NCI-H446 (cell line): ENCODE results near the gene COG5.

ENCODE experiments used
- DNase-seq, 2 experiments: peaks; one replicate each; lab custom pipeline; 2025; lab: John Stamatoyannopoulos, UW

The COG5 gene

DNA sequence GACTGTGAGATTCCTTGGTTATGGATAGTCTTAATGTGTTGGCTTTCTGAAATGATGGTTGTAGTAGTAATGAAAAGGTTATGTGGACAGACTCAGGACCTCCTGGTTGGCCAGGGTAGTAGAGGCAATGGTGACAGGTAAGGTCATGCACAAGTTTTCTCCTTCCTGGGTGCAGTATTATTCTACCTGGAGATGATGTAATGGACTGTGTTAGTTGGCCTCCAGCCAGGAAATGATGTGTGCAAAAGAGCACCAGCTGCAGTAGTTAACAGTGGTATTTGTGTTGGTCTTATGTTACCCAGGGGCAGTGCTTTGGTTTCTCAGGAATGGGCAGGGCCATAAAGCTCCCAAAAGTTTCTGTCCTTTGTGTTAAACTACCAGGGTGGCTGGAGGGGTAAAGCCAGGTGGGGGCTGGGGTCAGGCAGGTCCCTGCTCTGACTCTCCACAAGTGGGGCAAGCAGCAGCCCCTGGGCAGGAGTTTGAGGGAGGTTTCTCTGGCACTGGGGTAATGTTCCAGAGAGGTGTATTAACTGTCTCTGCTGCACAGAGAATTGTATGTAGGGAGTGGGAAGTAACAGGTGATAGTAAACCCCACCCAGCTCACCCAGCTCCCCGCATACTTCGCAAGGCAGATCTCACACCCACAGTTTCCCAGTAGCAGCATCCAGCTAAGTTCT, 57.6 kb downstream of the COG5 start:
- DNase-seq: no peak

GRCh38 chr7:107505362-107505761, 58.4 kb downstream of the COG5 start:
- DNase-seq: no peak

DNA sequence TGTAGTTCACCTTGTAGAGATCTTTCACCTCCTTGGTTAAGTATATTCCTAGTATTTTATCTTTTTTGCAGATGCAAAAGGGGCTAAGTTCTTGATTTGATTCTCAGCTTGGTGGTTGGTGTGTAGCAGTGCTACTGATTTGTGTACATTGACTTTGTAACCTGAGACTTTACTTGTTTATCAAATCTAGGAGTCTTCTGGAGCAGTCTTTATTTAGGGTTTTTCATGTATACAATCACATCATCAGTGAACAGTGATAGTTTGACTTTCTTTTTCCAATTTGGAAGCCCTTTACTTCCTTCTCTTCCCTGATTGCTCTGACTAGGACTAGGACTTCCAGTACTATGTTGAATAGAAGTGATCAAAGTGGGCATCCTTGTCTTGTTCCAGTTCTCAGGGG, 60.0 kb downstream of the COG5 start:
- DNase-seq: no peak

DNA sequence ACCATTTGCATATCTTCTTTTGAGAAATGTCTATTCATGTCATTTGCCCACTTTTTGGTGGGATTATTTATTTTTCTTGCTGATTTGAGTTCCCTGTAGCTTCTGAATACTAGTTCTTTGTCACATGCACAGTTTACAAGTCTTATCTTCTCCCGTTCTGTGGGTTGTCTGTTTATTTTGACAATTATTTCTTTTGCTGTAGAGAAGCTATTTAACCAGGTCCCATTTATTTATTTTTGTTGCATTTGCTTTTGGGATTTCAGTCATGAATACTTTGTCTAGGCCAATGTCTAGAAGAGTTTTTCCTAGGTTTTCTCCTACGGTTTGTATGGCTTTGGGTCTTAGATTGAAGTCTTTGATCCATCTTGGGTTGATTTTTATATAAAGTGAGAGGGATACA, 60.9 kb downstream of the COG5 start:
- no peak for DNase-seq

DNA sequence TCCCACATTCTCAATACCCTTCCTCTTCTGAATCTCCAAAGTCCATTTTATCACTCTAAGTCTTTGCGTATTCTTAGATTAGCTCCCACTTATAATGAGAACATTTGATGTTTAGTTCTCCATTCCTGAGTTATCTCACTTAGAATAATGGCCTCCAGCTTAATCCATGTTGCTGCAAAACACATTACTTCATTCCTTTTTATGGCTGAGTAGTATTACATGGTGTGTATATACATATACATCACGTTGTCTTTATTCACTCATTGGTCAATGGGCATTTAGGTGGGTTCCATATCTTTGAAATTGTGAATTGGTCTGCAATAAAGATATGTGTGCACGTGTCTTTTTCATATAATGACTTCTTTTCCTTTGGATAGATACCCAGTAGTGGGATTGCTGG, 61.6 kb downstream of the COG5 start:
- DNase-seq: no peak

- no peak for DNase-seq
These were observed 62.1 kb downstream of the COG5 start for GRCh38 chr7:107501593-107501992.

- DNase-seq: no peak
These were observed 64.0 kb downstream of the COG5 start for GRCh38 chr7:107499731-107500130.

DNA sequence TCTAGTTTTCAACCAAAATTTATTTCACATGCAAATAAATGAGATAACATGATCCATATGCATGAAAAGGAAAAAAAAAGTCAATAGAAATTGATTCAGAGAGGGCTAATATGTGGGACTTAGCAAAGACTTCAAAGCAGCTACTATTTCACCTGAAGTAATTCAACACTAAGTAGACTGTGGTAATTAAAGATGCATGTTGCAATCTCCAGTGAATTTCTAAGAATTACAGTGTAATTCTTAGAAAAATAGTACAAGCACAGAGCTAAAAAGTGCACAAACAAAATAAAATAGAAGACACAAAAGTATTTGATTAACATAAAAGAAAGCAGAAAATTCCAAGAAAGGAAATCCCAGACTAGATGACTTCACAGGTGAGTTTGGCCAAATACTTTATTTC, 68.2 kb downstream of the COG5 start:
- no peak for DNase-seq

GRCh38 chr7:107494884-107495283, 68.8 kb downstream of the COG5 start:
- no peak for DNase-seq

DNA sequence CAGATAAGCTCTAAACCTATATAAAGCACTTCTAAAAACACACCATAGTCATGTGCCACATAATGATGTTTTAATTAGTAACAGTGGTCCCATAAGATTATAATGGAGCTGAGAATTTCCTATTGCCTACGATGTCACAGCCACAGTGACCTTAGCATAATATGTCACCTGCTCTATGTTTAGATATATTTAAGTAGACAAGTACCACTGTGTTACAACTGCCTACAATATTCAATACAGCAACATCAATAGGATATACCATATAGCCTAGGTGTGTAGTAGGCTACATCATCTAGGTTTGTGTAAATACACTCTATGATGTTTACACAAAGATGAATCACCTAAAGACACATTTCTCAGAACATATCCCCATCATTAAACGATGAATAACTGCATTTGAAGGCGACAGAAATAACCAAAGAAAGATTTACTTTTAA, 69.4 kb downstream of the COG5 start:
- DNase-seq: no peak

DNA sequence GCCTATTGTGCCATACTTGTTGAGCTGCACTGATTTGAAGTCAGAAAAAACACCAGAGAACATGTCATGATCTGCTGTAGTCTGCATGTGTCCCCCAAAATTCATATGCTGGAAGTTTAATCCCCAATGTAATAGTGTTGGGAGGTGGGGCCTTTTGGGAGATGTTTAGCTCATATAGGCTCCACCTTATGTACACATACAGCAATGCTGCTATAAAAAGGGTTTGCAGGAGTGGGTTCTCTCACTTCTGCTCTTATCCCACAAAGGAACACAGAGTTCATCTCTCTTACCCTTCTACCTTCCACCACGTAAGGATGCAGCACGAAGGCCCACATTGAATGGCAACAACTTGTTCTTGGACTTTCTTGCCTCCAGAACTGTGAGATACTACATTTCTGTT, 70.8 kb downstream of the COG5 start:
- DNase-seq: no peak

DNA sequence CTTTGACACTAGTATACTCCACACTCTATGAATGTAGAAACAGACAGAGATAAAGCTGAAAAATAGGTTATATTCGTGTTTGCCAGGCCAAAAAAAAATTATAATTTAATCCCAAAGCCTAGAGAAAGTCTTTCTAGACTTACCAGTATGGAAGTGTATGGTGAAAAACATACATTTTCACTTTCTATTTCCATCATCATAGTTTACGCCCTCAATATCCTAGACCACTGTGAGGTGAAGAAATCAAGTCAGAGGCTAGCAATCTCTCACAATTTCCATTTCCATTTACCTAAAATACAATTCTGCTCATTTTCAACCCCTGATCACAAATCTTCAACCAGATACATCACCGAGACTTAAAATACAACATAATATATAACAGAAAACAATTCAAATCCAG, 77.7 kb downstream of the COG5 start:
- DNase-seq: no peak

- no peak for DNase-seq
These were observed 81.1 kb downstream of the COG5 start for GRCh38 chr7:107482571-107482970.

DNA sequence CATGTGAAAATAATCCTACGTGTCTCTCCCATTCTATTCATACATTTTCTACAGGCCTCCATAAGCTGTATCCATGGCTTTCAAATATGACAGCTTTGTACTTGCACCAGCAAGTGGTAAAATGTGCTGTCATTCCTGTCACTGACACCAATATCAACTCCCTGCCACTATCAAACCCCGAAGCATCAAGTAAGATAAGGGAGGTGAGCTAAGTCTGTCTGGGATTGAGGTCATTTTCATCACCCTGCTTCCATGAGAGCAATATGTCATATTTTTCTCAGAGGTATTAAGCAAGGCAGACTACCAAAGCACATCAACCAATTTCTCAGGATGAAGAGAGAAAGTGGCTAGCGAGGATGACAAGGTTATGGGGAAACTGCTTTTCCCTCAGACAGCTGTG, 82.8 kb downstream of the COG5 start:
- DNase-seq: no peak

DNA sequence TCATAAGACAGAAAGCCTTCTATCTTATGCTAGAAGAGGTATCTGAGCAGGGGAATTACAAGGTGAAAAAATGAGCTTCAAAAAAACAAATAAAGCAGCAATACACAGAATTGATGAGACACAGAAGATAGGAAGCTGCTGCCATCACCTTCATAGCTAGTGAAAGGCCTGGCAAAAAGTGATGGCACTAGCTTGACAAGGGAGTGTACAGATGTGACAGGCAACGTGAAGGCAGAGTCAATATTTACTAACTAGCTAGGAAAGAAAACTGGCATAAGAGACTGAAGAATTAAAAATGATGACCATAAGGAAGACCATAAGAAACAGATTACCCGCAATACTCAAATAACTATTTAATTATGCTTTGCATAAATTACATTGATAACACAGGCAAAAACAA, 84.4 kb downstream of the COG5 start:
- DNase-seq: no peak

- no peak for DNase-seq
These were observed 89.6 kb downstream of the COG5 start for GRCh38 chr7:107474104-107474521.

- DNase-seq: no peak
These were observed 91.6 kb downstream of the COG5 start for GRCh38 chr7:107472116-107472515.

DNA sequence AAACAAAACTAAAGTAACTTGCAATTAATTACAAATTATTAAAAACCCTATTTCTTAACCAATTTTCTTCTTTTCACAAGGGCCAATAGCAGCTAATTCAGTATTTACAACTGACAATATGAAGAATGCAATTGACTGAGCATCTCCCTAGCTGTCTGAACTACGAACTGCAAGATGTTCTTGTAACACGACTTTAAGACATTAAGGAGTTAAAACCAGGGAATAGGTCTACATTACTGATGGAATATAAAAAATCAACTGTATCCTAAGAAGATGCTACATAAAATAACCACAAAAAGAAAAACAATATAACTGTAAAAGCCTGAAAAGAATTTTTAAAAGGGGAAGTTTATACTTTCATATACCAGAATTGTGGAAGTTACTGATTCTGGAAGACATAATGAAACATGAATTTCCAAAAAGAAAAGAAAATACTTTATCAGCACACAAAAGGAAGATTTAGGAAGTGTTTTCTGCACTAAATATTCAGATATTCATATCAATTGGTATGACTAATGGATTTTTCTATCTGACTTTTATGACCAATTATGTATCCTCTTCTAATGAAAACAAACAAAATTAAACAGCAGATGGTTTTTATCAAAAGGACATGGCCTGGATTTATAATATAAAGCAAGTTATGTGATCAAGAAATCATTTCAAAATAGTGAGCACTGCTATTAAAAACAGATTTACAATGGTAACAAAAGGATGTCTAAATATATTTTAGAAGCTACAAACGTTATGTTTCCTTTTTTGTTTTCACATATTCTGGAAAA, 92.2 kb downstream of the COG5 start:
- no peak for DNase-seq

DNA sequence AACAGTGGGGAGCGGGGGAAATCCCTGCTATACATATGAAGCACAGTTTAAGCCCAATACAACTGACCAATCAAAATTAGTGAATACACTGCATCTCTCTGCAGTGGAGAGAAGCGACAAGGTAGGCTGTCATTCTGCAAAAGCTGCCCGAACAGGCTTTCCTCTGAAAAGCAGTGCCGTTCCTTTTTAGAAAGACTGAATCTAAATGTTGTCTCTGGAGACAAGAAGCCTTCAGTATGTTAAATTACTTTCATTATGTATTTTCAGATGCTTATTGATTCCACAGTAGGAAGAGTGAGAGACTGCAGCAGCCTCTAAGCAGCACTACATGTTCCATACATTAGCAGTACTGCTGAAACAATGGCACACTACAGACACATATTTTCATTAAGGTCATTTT, 93.8 kb downstream of the COG5 start, which contains the start of gene GPR22:
Gene GPR22 (plus strand): TSS at position 129 of the 400 bp plus-strand sequence. CDS start 4,004 bp downstream, outside the sequence.
- no peak for DNase-seq

DNA sequence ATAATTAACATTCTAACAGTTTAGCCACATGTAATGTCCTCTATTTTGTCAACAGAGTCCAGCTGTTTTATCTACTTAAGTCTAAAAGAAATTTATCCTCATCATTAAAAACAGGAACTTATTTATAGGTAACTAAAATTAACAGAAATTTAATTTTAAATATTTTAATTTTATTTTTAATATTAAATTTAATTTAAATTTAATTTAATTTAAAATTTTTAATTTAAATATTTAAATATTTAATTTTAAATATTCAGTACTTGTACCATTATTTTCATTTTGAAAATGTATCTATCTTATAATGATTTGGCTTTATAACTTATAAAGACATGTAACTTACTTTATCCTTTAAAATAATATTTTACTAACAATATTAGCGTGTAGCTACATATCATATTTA, 94.9 kb downstream of the COG5 start:
- no peak for DNase-seq

DNA sequence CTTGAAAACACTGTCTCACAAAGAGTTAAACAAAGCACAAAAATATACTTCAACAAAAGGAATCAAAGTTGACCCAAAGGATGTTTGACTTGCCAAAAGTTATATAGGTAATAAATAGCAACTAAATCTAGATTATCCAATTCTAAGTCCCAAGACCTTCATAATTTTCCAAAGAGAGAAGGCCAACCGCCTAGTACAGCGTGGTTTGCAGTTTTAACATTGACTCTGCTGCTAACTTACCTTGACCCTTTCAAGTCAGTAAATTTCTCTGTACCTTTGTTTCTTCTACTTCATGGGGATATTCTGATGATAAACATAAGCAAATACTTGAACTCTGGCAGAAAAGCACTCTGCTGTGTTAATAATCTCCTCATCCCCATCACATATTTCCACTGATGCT, 95.7 kb downstream of the COG5 start:
- no peak for DNase-seq

- no peak for DNase-seq
These were observed 99.0 kb downstream of the COG5 start for GRCh38 chr7:107464666-107465226.
